Coronary artery (tissue), 2 donors: ENCODE data around the gene GALNT18.

Experiments
- DNase-seq: peaks from one replicate; pipeline ENCODE4 v3.0.0-alpha.2; 2017; ENCODE audit warnings: low spot score
- H3K27ac ChIP-seq, 2 donors: fragments of 200-600 bp; sonication (generic); one replicate each; pipeline ENCODE4 v1.5.1; 2016 to 2019
- H3K4me3 ChIP-seq: fragments of 200-600 bp; sonication (generic); 2 replicates; pipeline ENCODE4 v1.5.1; 2016; ENCODE audit warnings: mild to moderate bottlenecking, moderate library complexity
- CTCF ChIP-seq: fragments of 200-600 bp; sonication (generic); IDR thresholded peaks from one replicate; pipeline ENCODE4 v1.5.1; 2019; ENCODE audit warnings: antibody characterized with exemption

The GALNT18 gene

GRCh38 chr11:11524436-11525061 is 97.3 kb downstream of the GALNT18 start:
- no peak overlapping the region for H3K4me3 ChIP-seq
- no peak for DNase-seq
- peak overlapping the region; percentile 3 to 17 for H3K27ac ChIP-seq
- no peak for TF ChIP-seq CTCF

- TF ChIP-seq CTCF: no peak
- no peak overlapping the region for H3K27ac ChIP-seq
- DNase-seq: no peak
- no peak overlapping the region for H3K4me3 ChIP-seq
These were observed 99.2 kb downstream of the GALNT18 start for GRCh38 chr11:11522591-11522990.

GRCh38 chr11:11521306-11522002 is 100.4 kb downstream of the GALNT18 start:
- Histone ChIP-seq H3K27ac (no peak overlapping the region), H3K4me3 (no peak overlapping the region)
- no peak for DNase-seq
- no peak for TF ChIP-seq CTCF

- no peak for TF ChIP-seq CTCF
- Histone ChIP-seq H3K4me3 (no peak overlapping the region), H3K27ac (no peak overlapping the region)
- DNase-seq: no peak
These were observed 101.4 kb downstream of the GALNT18 start for GRCh38 chr11:11520231-11521015.

- Histone ChIP-seq H3K4me3 (no peak overlapping the region), H3K27ac (no peak overlapping the region)
- DNase-seq: no peak
- no peak for TF ChIP-seq CTCF
These were observed 102.6 kb downstream of the GALNT18 start for GRCh38 chr11:11519184-11519583.

GRCh38 chr11:11514246-11514645 is 107.6 kb downstream of the GALNT18 start:
- TF ChIP-seq CTCF: no peak
- H3K4me3 ChIP-seq: no peak overlapping the region
- DNase-seq: no peak
- H3K27ac ChIP-seq: no peak overlapping the region
